HEK293 (cell line): ENCODE measurements around the gene NFIB.

Experiments used
- CTCF ChIA-PET: fragments of 350-600 bp; formaldehyde crosslinking; extraction: SDS; loops from one replicate; lab custom pipeline; 2021; ENCODE audit warnings: antibody characterized with exemption; lab: Yijun Ruan, JAX
- POLR2A ChIA-PET: fragments of 300-600 bp; formaldehyde crosslinking; extraction: SDS; loops from one replicate; lab custom pipeline; 2020; ENCODE audit warnings: antibody characterized with exemption, inconsistent platforms; lab: Yijun Ruan, JAX
- H3K27ac ChIP-seq: fragments of 200-500 bp; sonication (Bioruptor generic); 2 replicates; pipeline ENCODE4 v1.5.1; 2014; ENCODE audit warnings: low read depth, low read length, control low read depth, inconsistent platforms; ENCODE audit errors: extremely low read depth
- H3K36me3 ChIP-seq, 2 experiments: fragments of 200-500 bp in 1 of 2; sonication (Bioruptor generic) in 1 of 2; 1 replicate in 1 of 2; 2 replicates in 1 of 2; pipeline ENCODE4 v1.5.1; 2014 to 2017; ENCODE audit warnings: inconsistent platforms in 2 of 2, low read length in 2 of 2; ENCODE audit not compliant: control insufficient read depth in 2 of 2, insufficient read depth in 1 of 2
- H3K4me1 ChIP-seq: fragments of 200-500 bp; sonication (Bioruptor generic); 2 replicates; pipeline ENCODE4 v1.5.1; 2014; ENCODE audit warnings: mild to moderate bottlenecking, low read length, inconsistent platforms; ENCODE audit not compliant: control insufficient read depth, insufficient read depth
- H3K4me3 ChIP-seq: 2 replicates; pipeline ENCODE4 v1.5.1; 2011; ENCODE audit warnings: low read depth, mild to moderate bottlenecking, control low read depth, low read length, moderate library complexity
- H3K9me3 ChIP-seq: fragments of 200-500 bp; sonication (Bioruptor generic); 2 replicates; pipeline ENCODE4 v1.5.1; 2014; ENCODE audit warnings: low read depth, low read length, inconsistent platforms; ENCODE audit not compliant: control insufficient read depth, insufficient read depth
- EGR2 ChIP-seq: fragments of 450-650 bp; formaldehyde crosslinking; IDR thresholded peaks from 2 replicates; pipeline ENCODE4 v1.5.1; 2016; ENCODE audit warnings: low read depth, missing biosample characterization, missing genetic modification characterization
- GLIS2 ChIP-seq: fragments of 450-650 bp; formaldehyde crosslinking; IDR thresholded peaks from 2 replicates; pipeline ENCODE4 v1.5.1; 2016; ENCODE audit warnings: missing biosample characterization, missing genetic modification characterization
- KLF16 ChIP-seq: fragments of 450-650 bp; formaldehyde crosslinking; IDR thresholded peaks from 2 replicates; pipeline ENCODE4 v1.5.1; 2017; ENCODE audit warnings: missing biosample characterization, missing genetic modification characterization
- PRDM1 ChIP-seq: fragments of 450-650 bp; formaldehyde crosslinking; IDR thresholded peaks from 2 replicates; pipeline ENCODE4; 2016; ENCODE audit warnings: missing biosample characterization, missing genetic modification characterization
- ZBTB20 ChIP-seq: fragments of 450-650 bp; formaldehyde crosslinking; IDR thresholded peaks from 2 replicates; pipeline ENCODE4 v1.5.1; 2016; ENCODE audit warnings: missing biosample characterization, missing genetic modification characterization
- ZBTB8A ChIP-seq: fragments of 450-650 bp; formaldehyde crosslinking; IDR thresholded peaks from 2 replicates; pipeline ENCODE4 v1.5.1; 2016; ENCODE audit warnings: missing biosample characterization, missing genetic modification characterization
- ZEB2 ChIP-seq: fragments of 450-650 bp; formaldehyde crosslinking; IDR thresholded peaks from 2 replicates; pipeline ENCODE4 v1.5.1; 2016; ENCODE audit warnings: missing biosample characterization, missing genetic modification characterization
- ZNF121 ChIP-seq: fragments of 450-650 bp; formaldehyde crosslinking; IDR thresholded peaks from 2 replicates; pipeline ENCODE4 v1.5.1; 2016; ENCODE audit warnings: missing biosample characterization, missing genetic modification characterization
- ZNF19 ChIP-seq: fragments of 450-650 bp; formaldehyde crosslinking; IDR thresholded peaks from 2 replicates; pipeline ENCODE4; 2016; ENCODE audit warnings: missing biosample characterization, missing genetic modification characterization, low read depth
- ZNF2 ChIP-seq: fragments of 450-650 bp; formaldehyde crosslinking; IDR thresholded peaks from 2 replicates; pipeline ENCODE4 v1.5.1; 2016; ENCODE audit warnings: missing biosample characterization, missing genetic modification characterization
- ZNF202 ChIP-seq: fragments of 450-650 bp; formaldehyde crosslinking; IDR thresholded peaks from 2 replicates; pipeline ENCODE4 v1.5.1; 2016; ENCODE audit warnings: missing biosample characterization, missing genetic modification characterization, borderline replicate concordance
- ZNF248 ChIP-seq: fragments of 450-650 bp; formaldehyde crosslinking; IDR thresholded peaks from 2 replicates; pipeline ENCODE4 v1.5.1; 2017; ENCODE audit warnings: missing biosample characterization, missing genetic modification characterization
- ZNF335 ChIP-seq: fragments of 450-650 bp; formaldehyde crosslinking; conservative IDR thresholded peaks from 2 replicates; pipeline ENCODE4 v1.5.1; 2016; ENCODE audit warnings: missing biosample characterization, missing genetic modification characterization
- ZNF621 ChIP-seq: fragments of 450-650 bp; formaldehyde crosslinking; IDR thresholded peaks from 2 replicates; pipeline ENCODE4 v1.5.1; 2017; ENCODE audit warnings: missing biosample characterization, missing genetic modification characterization
- ZNF623 ChIP-seq: fragments of 450-650 bp; formaldehyde crosslinking; IDR thresholded peaks from 2 replicates; pipeline ENCODE4 v1.5.1; 2016; ENCODE audit warnings: missing biosample characterization, missing genetic modification characterization
- ZNF626 ChIP-seq: fragments of 450-650 bp; sonication (Bioruptor Pico); formaldehyde crosslinking; IDR thresholded peaks from 2 replicates; pipeline ENCODE4 v1.5.1; 2018; ENCODE audit warnings: missing biosample characterization, missing genetic modification characterization, inconsistent platforms
- ZNF707 ChIP-seq: fragments of 450-650 bp; formaldehyde crosslinking; IDR thresholded peaks from 2 replicates; pipeline ENCODE4 v1.5.1; 2016; ENCODE audit warnings: missing biosample characterization, missing genetic modification characterization
- ZNF791 ChIP-seq: fragments of 450-650 bp; formaldehyde crosslinking; IDR thresholded peaks from 2 replicates; pipeline ENCODE4 v1.5.1; 2016; ENCODE audit warnings: missing biosample characterization, missing genetic modification characterization
- TF ChIP-seq, protein P1 (sequence below): fragments of 450-650 bp; formaldehyde crosslinking; IDR thresholded peaks from 2 replicates; pipeline ENCODE4 v1.5.1; 2016; ENCODE audit warnings: missing biosample characterization, missing genetic modification characterization
- TF ChIP-seq, protein P2 (sequence below): fragments of 450-650 bp; formaldehyde crosslinking; IDR thresholded peaks from 2 replicates; pipeline ENCODE4 v1.5.1; 2016; ENCODE audit warnings: missing biosample characterization, missing genetic modification characterization
- TF ChIP-seq, protein P3 (sequence below): fragments of 450-650 bp; formaldehyde crosslinking; IDR thresholded peaks from 2 replicates; pipeline ENCODE4 v1.5.1; 2017; ENCODE audit warnings: missing biosample characterization, missing genetic modification characterization
- TF ChIP-seq, protein P4 (sequence below): fragments of 450-650 bp; formaldehyde crosslinking; IDR thresholded peaks from 2 replicates; pipeline ENCODE4 v1.5.1; 2017; ENCODE audit warnings: missing biosample characterization, missing genetic modification characterization
- TF ChIP-seq, protein P5 (sequence below): fragments of 450-650 bp; formaldehyde crosslinking; optimal IDR thresholded peaks from 2 replicates; pipeline ENCODE3; 2016; ENCODE audit warnings: missing biosample characterization, mild to moderate bottlenecking, missing genetic modification characterization
- TF ChIP-seq, protein P6 (sequence below): fragments of 450-650 bp; formaldehyde crosslinking; IDR thresholded peaks from 2 replicates; pipeline ENCODE4 v1.5.1; 2017; ENCODE audit warnings: missing biosample characterization, mild to moderate bottlenecking, missing genetic modification characterization, moderate library complexity

The NFIB gene

DNA sequence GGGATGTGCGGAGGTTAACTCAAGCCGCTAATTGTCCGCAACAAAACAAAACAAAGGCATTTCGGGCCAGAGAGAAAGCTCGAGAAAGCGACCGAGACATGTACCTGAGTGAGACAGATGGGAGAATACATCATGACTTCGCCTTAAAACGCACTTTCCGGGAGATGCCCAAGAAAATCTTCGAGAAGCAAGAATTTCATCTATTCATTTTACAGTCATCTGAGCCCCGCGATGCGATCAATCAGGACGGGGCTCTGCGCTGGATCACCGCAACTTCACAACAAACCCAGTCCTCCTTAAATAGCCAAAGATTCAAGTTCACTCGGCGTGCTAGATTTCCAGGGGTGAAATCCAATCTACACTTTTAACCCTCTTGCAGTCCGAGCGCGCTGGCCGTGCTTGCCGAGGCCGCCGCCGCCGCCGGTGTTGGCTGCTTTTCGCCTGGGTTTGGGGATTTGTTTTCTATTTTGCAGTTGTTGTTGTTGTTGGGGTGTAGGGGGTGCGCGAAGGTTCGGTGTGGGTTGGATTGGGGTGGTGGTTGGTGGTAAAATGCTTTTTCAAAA lies 482 bp downstream of the NFIB start (continued):
- TF ChIP-seq, protein P1, sequence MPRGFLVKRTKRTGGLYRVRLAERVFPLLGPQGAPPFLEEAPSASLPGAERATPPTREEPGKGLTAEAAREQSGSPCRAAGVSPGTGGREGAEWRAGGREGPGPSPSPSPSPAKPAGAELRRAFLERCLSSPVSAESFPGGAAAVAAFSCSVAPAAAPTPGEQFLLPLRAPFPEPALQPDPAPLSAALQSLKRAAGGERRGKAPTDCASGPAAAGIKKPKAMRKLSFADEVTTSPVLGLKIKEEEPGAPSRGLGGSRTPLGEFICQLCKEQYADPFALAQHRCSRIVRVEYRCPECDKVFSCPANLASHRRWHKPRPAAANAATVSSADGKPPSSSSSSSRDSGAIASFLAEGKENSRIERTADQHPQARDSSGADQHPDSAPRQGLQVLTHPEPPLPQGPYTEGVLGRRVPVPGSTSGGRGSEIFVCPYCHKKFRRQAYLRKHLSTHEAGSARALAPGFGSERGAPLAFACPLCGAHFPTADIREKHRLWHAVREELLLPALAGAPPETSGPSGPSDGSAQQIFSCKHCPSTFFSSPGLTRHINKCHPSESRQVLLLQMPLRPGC (tag by site-specific recombination): no peak
- TF ChIP-seq ZBTB20 (0 out of 2 replicates have a peak, but pooled peaks have one; percentile 10), ZNF2 (tag by site-specific recombination) (0 out of 2 replicates have a peak, but pooled peaks have one; percentile 43), ZNF791 (tag by site-specific recombination) (no peak), ZNF621 (no peak), ZEB2 (tag by site-specific recombination) (0 out of 2 replicates have a peak, but pooled peaks have one; percentile 15), ZNF248 (tag by site-specific recombination) (no peak), PRDM1 (tag by site-specific recombination) (0 out of 2 replicates have a peak, but pooled peaks have one; percentile 18)
- TF ChIP-seq, protein P2, sequence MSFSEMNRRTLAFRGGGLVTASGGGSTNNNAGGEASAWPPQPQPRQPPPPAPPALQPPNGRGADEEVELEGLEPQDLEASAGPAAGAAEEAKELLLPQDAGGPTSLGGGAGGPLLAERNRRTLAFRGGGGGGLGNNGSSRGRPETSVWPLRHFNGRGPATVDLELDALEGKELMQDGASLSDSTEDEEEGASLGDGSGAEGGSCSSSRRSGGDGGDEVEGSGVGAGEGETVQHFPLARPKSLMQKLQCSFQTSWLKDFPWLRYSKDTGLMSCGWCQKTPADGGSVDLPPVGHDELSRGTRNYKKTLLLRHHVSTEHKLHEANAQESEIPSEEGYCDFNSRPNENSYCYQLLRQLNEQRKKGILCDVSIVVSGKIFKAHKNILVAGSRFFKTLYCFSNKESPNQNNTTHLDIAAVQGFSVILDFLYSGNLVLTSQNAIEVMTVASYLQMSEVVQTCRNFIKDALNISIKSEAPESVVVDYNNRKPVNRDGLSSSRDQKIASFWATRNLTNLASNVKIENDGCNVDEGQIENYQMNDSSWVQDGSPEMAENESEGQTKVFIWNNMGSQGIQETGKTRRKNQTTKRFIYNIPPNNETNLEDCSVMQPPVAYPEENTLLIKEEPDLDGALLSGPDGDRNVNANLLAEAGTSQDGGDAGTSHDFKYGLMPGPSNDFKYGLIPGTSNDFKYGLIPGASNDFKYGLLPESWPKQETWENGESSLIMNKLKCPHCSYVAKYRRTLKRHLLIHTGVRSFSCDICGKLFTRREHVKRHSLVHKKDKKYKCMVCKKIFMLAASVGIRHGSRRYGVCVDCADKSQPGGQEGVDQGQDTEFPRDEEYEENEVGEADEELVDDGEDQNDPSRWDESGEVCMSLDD (tag by site-specific recombination): 0 out of 2 replicates have a peak, but pooled peaks have one; percentile 41
- TF ChIP-seq, protein P3, sequence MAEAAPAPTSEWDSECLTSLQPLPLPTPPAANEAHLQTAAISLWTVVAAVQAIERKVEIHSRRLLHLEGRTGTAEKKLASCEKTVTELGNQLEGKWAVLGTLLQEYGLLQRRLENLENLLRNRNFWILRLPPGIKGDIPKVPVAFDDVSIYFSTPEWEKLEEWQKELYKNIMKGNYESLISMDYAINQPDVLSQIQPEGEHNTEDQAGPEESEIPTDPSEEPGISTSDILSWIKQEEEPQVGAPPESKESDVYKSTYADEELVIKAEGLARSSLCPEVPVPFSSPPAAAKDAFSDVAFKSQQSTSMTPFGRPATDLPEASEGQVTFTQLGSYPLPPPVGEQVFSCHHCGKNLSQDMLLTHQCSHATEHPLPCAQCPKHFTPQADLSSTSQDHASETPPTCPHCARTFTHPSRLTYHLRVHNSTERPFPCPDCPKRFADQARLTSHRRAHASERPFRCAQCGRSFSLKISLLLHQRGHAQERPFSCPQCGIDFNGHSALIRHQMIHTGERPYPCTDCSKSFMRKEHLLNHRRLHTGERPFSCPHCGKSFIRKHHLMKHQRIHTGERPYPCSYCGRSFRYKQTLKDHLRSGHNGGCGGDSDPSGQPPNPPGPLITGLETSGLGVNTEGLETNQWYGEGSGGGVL (tag by site-specific recombination): peak; percentile 54

DNA sequence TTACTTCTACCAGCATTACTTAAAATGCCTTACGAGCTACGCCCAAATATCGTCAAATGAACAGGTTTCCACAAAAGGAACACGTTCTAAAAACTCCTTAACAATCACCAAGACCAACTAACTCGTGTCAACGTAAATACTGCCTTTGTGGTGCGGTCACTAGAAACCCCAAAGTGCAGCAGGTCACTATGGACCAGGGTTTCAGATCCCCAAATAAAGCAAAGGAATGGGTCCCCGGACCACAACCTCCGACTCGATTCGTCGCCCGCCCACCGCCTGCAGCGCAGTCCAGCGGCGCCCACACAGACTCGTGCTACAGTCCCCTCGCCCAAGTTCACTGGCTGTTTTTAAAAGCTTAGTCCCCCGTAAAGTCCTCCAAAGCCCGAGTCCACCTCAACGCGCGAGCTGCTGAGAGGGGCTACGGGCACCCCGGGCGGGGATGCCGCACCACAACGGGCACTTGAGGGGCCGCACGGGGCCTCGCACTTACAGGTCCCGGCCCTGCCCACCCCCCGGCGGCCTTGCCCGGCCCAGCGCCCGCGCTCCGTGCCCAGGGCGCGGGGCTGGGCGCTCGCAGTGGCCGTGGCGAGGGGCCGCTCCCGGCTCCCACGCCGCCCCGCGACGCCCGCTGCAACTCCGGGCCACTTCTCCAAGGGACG lies 1.1 kb downstream of the NFIB start:
- CTCF ChIA-PET: interaction anchor here (0.7 to 1.6 kb wide), 4 partner anchors 14 to 885 kb away, joined by 3 to 4 read pairs (median 4); no protein-coding TSS in a partner anchor
- Histone ChIP-seq H3K27ac (peak overlapping the region; percentile 100), H3K9me3 (no peaks in the 10 kb centered on the region), H3K4me3 (peak overlapping the region; percentile 98), H3K36me3 (no peaks in the 10 kb centered on the region), H3K4me1 (peaks cover 21% of the 10 kb centered on the region)
- POLR2A ChIA-PET: interaction anchor here (0.9 to 2.0 kb wide), 3 partner anchors 11 to 41 kb away, joined by 3 to 6 read pairs (median 5); no protein-coding TSS in a partner anchor
- TF ChIP-seq ZNF202 (tag by site-specific recombination) (no peak), ZNF626 (tag by site-specific recombination) (no peak), ZNF335 (peak; percentile 97), KLF16 (tag by site-specific recombination) (no peak), ZNF623 (tag by site-specific recombination) (no peak), ZBTB8A (tag by site-specific recombination) (peak; percentile 93), EGR2 (tag by site-specific recombination) (peak; percentile 72), ZNF121 (tag by site-specific recombination) (peak; percentile 60; the same call in 1 of the 2 replicates), GLIS2 (tag by site-specific recombination) (peak; percentile 84), ZNF707 (tag by site-specific recombination) (no peak), ZNF19 (tag by site-specific recombination) (no peak)
- TF ChIP-seq, protein P4, sequence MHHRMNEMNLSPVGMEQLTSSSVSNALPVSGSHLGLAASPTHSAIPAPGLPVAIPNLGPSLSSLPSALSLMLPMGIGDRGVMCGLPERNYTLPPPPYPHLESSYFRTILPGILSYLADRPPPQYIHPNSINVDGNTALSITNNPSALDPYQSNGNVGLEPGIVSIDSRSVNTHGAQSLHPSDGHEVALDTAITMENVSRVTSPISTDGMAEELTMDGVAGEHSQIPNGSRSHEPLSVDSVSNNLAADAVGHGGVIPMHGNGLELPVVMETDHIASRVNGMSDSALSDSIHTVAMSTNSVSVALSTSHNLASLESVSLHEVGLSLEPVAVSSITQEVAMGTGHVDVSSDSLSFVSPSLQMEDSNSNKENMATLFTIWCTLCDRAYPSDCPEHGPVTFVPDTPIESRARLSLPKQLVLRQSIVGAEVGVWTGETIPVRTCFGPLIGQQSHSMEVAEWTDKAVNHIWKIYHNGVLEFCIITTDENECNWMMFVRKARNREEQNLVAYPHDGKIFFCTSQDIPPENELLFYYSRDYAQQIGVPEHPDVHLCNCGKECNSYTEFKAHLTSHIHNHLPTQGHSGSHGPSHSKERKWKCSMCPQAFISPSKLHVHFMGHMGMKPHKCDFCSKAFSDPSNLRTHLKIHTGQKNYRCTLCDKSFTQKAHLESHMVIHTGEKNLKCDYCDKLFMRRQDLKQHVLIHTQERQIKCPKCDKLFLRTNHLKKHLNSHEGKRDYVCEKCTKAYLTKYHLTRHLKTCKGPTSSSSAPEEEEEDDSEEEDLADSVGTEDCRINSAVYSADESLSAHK (tag by site-specific recombination): peak; percentile 63
- TF ChIP-seq, protein P5, sequence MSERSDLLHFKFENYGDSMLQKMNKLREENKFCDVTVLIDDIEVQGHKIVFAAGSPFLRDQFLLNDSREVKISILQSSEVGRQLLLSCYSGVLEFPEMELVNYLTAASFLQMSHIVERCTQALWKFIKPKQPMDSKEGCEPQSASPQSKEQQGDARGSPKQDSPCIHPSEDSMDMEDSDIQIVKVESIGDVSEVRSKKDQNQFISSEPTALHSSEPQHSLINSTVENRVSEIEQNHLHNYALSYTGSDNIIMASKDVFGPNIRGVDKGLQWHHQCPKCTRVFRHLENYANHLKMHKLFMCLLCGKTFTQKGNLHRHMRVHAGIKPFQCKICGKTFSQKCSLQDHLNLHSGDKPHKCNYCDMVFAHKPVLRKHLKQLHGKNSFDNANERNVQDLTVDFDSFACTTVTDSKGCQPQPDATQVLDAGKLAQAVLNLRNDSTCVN (tag by site-specific recombination): peak; percentile 70
- TF ChIP-seq, protein P6, sequence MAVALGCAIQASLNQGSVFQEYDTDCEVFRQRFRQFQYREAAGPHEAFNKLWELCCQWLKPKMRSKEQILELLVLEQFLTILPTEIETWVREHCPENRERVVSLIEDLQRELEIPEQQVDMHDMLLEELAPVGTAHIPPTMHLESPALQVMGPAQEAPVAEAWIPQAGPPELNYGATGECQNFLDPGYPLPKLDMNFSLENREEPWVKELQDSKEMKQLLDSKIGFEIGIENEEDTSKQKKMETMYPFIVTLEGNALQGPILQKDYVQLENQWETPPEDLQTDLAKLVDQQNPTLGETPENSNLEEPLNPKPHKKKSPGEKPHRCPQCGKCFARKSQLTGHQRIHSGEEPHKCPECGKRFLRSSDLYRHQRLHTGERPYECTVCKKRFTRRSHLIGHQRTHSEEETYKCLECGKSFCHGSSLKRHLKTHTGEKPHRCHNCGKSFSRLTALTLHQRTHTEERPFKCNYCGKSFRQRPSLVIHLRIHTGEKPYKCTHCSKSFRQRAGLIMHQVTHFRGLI (tag by site-specific recombination): peak; percentile 21; the same call in 1 of the 2 replicates
